HG02943 (cell line): ENCODE data around the gene ENTPD7.
"Not testable (repeated sequence)": the region's sequence is repeated elsewhere in the genome, so short reads cannot be mapped to it uniquely, and the experiment has no call there.

Experiments used
- ATAC-seq: cut with Tn5 transposase; IDR thresholded peaks from one replicate; pipeline ENCODE4 v1.9.1; 2021; ENCODE audit warnings: mild to moderate bottlenecking, low read depth, moderate library complexity; ENCODE audit not compliant: unreplicated experiment

ENTPD7 gene, protein sequence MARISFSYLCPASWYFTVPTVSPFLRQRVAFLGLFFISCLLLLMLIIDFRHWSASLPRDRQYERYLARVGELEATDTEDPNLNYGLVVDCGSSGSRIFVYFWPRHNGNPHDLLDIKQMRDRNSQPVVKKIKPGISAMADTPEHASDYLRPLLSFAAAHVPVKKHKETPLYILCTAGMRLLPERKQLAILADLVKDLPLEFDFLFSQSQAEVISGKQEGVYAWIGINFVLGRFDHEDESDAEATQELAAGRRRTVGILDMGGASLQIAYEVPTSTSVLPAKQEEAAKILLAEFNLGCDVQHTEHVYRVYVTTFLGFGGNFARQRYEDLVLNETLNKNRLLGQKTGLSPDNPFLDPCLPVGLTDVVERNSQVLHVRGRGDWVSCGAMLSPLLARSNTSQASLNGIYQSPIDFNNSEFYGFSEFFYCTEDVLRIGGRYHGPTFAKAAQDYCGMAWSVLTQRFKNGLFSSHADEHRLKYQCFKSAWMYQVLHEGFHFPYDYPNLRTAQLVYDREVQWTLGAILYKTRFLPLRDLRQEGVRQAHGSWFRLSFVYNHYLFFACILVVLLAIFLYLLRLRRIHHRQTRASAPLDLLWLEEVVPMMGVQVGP

DNA sequence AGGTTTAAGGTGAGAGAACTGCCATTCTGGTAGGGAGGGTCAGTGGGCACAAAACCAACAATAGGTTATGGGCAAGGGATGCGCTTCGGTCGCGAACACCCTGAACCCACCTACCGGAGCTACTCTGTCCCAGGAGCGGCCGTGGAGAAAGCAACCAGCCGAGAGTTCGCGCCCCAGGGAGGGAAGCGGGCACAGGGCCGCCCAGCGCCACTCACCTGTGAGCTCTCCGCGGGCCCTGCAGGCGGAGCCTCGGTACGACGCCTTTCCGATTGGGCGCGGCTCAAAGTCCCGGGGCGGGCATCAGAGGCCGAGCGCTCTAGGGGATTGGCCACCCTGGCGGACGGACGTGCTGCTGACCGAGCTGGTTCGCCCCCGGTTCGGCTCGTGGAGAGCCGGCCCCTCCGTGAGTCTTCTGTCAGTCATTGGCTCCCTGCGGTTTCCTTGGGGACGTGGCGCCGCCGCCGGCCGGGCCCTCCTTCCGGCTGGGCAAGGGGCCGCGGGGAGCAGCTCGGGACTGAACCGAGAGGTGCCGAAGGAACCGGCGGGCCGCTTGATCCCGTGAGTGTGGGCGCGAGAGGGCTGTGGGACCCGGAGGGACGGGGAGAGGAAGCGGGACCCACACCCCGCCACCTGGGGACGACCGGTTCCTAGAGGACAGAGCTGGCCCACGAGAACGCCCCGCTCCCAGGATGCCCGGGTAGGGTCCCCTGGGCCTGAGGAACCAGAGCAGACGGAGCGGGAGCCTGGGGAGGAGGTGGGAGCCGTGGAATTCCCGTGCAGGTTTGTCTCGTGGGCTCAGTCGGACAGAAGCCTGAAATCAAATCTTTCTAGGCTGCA, at the start of gene ENTPD7:
TSS of gene ENTPD7 (plus strand) at position 479 of the 837 bp plus-strand sequence. CDS start 448 bp downstream, outside the sequence.
- peak; percentile 99 for ATAC-seq

DNA sequence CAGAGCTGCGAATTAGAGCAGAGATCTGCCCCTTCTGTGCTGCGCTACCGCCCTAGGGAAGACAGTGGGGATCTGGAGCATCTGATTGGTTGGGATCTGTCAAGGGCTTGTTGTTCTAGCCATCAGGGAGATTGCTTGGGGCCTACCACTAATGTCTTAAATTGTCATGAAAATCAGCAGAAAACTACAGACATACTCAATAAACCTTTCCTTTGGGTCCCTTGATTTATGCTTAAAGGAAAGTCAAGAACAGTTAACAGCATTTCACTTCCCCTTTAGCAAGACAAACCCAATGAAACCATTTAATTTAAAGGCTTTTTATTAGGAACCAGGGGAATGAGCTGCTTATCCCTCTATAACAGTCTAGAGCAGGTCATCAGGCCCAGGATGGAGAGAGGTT, 49.1 kb upstream of the ENTPD7 start:
- ATAC-seq = no peak

DNA sequence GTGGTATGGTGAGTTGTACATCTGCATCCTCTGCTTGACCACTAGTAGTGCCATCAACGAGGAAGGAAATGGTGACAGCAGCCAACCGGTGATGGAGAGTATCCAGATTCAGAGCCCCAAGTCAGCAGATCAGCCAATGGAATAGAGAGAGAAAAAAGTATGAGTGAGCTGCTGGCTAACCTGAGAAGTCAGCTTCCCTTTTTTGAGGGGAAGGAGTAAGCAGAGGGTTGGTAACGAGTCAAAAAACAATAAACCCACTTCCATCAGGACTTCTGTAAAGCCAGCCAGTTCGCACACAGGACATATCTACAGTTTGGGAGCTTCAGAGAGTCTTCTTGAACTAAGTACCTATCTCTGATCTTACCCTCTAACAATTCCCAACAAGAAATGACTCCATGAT, 48.0 kb upstream of the ENTPD7 start:
- no peak for ATAC-seq

DNA sequence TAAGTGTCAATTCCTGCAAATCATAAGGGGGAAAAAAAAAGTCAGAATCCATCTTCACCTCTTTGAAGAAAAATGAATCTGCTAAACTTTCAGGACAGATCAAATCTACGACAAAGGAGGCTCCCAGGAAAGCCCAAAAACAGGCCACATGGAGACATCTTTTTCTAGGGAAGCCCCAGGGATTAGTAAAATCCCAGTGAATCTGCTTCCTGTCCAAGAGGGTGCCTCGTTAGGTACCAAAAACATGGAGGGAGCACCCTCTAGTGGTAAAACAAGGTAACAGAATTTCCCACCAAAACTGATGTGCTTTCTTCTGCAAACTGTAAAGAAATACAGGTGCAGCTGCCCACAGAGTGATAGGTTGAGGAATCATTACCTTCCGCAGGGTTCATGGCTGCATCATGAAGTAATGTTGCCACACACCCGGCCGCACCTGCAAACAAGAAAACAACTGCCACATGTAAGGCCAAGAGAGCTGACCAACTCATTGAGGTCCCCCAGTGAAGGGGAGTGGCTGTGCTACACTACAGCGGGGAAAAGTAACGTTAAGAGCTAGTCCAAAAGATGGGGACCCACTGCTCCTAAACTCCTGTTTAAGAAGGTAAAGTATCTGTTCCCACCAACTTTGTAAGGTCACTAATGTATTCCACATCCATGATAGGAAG, 47.0 kb upstream of the ENTPD7 start:
- no peak for ATAC-seq

DNA sequence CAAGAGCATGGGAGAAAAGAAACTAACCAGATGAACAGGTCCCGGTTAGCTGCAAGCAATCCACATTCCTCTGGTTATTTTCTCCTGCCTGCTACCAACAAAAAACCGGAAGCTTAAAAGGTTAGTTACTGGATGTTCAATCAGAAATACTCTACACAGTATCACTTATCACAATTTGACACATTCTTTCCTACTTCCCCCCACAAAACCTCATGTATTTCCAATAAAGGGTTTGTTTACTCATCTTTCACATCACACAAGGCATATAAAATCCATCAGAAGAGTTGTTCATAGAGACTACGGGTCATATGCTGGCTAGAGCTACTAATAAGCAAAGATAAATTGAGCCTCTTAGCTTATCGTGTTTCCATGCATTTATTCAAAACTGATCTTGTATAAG, 43.9 kb upstream of the ENTPD7 start:
- no peak for ATAC-seq

DNA sequence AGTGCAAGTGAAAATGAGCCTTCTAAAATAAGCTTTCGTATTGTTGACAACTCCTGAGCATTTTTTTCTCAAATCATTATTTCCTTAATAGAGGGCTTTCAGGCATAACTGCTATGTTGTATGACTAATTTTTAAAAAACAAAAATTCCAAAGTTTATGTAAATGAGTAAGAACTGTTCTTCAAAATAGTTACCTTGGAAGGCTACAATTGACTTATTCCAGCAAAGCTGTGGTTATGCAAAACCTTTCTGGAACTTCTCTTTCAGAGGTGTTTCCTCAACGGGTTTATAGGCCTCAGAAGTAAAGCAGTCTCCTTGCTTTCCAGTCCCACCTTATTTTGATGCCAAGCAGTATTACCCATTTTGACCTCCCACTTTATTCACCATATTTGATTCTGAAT, 41.6 kb upstream of the ENTPD7 start:
- no peak for ATAC-seq

DNA sequence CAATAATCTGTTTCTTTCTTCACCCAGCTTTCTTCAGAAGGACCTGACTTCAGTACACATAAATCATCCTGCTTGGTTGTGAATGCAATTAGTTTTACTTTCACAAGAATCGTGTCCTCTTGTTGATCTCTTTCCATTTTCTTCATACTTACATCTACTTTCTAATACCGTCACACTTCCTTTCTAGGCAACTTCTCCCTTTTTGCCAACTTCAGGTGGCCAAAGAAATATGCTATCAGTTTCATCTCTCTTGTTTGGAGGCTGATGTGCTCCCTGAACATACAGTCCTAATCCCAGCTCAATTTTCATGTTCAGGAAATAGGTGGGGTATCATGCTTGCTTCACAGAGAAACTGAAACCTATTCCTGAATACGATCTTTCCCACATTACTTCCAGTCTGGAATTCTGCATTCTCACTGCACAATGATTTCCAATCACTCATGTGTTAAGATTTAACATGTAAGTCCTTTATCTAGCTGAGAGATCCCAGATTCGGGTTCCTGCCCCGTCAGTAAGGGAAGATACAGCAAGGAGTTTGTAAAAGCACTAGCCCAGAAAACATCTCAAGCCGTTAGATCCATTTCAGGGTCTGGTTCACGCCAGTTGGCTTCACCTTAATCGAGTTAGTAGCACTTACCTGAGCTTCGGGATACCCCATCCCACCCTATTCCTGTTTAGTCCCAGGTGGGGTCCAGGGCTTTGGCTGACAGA, 40.1 kb upstream of the ENTPD7 start:
- no peak for ATAC-seq

DNA sequence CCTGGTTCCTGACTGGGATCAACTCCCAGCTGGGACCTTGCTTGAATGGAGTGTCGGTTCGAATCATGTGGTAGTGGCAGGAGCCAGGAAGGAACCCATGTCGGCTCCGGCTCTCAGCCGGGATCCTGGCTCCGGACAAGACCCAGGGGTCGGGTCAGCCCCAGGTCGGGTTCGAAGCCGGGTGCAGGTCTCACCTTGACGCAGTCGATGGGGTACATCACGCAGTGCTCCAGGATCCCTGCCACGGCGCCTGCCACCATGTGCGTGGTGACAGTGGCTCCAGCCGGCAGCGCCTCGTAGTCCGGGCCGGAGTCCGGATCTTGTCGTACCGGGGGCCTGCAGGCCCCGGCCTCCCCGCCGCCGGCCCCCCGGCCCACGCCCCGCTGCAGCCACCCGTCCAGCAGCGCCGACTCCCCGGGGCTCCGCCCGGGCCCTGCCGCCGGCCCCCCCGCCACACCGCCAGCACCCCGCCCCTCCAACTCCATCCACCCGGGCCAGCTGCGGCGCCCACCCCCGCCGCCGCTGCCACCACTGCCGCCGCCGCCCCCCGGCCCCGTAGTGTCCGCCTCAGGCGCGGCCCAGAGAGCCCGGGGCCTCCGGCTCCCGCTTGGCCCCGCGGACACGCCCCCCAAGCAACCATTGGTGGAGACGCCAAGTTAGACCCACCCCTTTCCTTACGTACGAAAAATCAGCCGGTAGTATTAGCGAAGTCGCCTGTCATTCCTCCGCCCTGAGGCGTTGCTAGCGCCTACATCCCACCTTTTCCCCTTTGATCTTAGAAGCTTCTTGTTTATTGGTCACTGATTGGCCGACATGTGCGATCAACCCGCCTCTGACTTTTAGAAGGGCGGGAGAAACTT, 39.2 kb upstream of the ENTPD7 start, which contains the start of gene SLC25A28:
TSS of gene SLC25A28 (minus strand) at position 589 of the 860 bp plus-strand sequence. CDS start at position 485, 104 bp downstream.
- ATAC-seq = peak; percentile 84

DNA sequence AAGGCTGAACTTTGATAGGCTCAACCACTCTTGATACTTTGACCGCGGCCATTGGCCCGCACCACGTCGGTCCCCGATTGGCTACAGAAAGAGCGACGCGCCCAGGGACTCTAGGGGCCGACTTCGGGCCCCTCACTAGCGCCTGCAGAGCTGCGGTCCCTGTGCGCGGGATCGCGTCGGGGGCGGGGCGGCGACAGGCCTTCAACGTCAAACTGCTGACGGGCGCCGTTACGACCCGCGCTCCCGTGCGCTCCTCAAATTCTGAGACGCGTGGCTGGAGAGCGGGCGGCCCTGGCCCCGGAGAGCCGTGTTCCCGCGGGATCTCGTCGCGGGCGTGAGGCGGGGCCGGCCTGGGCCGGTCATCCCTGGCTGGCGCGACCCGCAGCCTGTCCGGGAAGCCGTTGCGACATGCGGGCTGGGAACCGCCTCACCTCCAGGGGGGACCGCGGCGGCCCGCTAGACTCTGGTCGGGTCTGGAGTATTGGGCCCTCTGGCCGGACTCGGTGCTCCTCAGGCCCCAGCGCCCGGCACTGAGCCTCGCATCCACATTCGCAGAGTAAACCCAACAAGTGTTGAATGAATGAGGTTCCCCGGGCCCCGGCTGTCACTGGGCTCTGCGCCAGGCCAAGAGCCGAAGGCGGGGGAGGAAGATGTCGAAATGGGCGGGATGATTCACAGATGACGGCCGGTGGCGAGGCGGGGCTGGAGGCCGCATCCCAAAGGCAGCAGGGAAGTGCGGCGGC, 38.4 kb upstream of the ENTPD7 start:
- ATAC-seq = peak; percentile 90

DNA sequence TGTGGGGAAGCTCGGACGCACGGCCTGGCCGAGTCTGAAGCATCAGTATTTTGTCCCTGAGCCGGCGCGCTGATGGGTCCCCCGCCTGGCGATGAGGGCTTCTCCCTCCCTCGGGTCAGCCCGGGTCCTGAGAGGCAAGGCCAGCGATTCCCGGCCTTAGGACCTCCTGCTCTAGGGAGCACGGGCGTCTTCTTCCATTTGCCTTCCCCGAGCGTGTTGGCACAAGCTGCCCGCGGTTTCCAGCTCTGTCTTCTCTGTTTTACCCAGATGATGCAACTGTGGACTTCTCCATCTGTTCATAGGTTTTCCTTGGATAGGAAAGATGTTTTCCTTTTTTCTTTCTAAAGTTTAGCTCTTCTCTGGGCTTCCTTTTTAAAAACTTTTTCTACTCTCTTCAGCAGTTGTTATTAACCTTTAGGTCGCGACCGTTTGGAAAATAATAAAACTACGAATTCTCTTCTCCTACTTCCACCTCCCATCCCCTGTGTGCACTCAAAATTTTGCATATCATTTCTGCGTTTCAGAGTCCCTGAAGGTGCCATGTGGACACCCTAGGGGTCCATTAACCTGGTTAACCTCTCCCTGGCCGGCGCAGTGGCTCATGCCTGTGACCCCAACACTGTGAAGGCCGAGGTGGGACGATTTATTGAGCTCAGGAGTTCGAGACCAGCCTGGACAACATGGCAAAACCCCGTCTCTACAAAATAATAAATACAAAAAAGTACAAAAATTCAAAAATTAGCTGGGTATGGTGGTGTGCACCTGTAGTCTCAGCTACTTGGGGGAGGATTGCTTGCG, 37.7 kb upstream of the ENTPD7 start:
- ATAC-seq = no peak

DNA sequence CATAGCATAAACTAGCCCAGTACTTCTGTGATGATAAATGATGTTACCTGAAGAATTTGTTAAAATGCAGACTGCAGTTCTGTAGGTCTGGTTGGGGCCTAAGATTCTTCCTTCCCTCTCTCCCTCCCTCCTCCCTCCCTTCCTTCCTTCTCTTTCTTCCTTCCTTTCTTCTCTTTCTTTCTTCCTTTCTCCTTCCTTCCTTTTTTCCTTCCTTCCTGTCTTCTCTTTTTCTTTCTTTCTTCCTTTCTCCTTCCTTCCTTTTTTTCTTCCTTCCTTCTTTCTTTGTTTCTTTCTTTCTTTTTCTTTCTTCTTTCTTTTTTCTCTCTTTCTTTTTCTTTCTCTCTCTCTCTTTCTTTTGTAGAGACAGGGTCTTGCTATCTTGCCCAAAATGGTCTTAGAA, 35.4 kb upstream of the ENTPD7 start:
- ATAC-seq = no peak

DNA sequence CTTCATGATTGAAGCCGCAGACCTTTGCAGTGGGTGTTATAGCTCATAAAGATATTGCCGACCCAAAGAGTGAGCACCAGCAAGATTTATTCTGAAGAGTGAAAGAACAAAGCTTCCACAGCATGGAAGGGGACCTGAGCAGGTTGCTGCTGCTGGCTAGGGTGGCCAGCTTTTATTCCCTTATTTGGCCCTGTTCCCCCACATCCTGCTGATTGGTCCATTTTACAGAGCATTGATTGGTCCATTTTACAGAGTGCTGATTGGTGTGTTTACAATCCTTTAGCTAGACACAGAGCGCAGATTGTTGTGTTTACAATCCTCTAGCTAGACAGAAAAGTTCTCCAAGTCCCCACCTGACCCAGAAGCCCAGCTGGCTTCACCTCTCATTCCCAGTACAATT, 34.2 kb upstream of the ENTPD7 start:
- not testable (repeated sequence) for ATAC-seq

DNA sequence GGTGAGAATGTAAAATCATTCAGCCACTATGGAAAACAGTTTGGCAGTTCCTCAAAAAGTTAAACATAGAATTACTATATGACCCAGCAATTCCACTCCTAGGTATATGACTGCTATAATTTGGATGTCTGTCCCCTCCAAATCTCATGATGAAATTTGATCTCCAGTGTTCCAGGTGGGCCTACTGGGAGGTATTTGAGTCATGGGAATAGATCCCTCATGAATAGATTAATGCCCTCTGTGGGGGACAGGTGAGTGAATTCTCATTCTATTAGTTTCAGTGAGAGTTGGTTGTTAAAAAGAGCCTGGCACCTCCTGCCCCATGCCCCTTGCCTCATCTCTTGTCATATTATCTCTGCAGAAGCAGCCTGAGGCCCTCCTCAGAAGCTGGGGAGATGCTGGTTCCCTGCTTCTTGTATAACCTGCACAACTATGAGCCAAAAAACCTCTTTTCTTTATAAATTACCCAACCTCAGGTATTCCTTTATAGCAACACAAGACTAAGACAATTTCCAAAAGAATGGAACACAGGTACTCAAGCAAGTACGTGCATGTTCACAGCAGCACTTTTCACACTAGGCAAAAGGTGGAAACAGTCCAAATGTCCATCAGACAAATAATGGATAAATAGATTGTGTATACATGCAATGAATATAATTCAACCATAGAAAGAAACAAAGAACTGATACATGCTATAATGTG, 30.2 kb upstream of the ENTPD7 start:
- ATAC-seq = no peak

DNA sequence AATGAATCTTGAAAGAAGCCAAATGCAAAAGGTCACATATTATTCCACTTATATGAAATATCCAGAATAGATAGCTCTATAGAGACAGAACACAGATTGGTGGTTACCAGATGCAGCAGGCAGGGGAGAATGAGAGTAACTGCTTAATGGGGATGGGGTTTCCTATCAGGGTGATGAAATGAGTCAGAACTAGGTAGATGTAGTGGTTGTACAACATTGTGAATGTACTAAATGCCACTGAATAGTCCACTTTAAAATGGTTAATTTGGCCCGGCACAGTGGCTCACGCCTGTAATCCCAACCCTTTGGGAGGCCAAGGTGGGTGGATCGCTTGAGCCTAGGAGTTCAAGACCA, 29.7 kb upstream of the ENTPD7 start:
- no peak for ATAC-seq

DNA sequence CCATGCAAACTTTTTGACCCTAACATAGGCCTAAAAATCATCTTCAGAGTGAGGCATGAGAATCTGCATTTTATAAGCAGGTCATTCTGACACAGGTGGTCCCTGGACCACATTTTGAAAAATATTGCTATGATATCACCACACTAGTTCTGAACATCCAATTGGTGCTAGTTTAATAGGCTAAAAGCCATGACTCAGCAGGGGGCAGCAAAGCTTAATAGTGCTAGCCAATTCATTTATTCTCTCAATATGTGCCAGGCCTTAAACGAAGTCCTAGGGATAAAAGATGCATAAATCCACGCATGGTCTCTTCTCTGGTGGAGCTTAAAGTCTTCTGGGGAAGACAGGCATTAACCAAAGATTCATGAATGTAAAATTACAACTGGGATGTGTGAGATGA, 28.9 kb upstream of the ENTPD7 start:
- ATAC-seq = no peak

DNA sequence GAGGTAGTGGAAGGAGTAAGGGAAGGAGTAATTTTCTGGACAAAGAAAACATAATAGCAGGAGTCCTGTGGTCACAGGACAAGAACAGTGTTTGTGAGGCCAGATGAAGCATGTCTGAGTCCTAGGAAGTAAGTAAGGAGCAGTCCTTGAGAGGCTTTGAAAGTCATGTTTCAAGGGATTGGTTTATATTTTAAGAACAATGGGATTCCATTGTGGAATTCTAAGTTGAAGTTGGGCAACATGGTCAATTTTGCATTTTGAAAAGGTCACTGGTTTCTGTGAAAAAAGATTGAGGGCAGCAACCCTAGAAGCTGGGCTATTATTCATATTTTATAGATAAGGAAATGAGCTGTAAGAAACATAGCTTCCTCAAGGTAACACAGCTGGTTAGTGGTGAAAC, 28.3 kb upstream of the ENTPD7 start:
- no peak for ATAC-seq

DNA sequence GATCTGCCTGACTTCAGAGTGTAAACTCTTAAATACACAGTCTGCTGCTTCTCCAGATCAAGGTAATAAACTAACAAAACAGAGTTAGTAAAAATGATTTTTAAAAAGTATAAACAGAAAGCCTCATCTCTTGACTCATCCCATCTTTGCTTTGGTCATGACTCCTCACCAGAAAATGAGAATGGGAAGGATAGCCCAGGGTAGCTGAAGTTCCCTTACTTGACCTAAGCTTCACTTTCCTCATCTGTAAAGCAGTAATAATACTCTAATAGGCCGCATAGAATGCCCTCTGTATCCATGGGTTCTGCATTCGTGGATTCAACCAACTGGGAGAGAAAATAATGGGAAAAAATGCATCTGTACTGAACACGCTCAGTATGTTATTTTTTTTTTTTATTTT, 27.8 kb upstream of the ENTPD7 start:
- no peak for ATAC-seq
